Transverse colon (tissue), 4 donors: Measurements from ENCODE around the gene TCEA3. TPM values are rescaled to one million over a fixed set of nuclear protein-coding genes. Genes with fewer than 3 reads are reported as not detected.

Source experiments
- DNase-seq: peaks from one replicate; pipeline ENCODE4 v3.0.0-alpha.2; 2019
- H3K27ac ChIP-seq, 4 donors: fragments of 200-600 bp; sonication (generic); 2 replicates each; pipeline ENCODE4 v1.5.1; 2016 to 2018; ENCODE audit warnings: inconsistent platforms in 4 of 4
- H3K27me3 ChIP-seq: fragments of 200-600 bp; sonication (generic); 2 replicates; pipeline ENCODE4 v1.5.1; 2017; ENCODE audit warnings: inconsistent platforms
- H3K36me3 ChIP-seq, 4 donors: fragments of 200-600 bp; sonication (generic); 2 replicates each; pipeline ENCODE4 v1.5.1; 2017 to 2019; ENCODE audit warnings: inconsistent platforms in 4 of 4
- H3K4me1 ChIP-seq, 4 donors: fragments of 200-600 bp; sonication (generic); 2 replicates each; pipeline ENCODE4 v1.5.1; 2017 to 2020; ENCODE audit warnings: inconsistent platforms in 4 of 4
- H3K4me3 ChIP-seq, 4 donors: fragments of 200-600 bp; sonication (generic); 1 replicate in 1 of 4; 2 replicates in 3 of 4; pipeline versions ENCODE4 v1.5.1 to v1.6.1; 2017 to 2019; ENCODE audit warnings: inconsistent platforms in 4 of 4
- H3K9me3 ChIP-seq, 2 donors: fragments of 200-600 bp; sonication (generic); 2 replicates each; pipeline ENCODE4 v1.5.1; 2017 to 2019; ENCODE audit warnings: inconsistent platforms in 2 of 2
- CTCF ChIP-seq, 5 experiments: fragments of 200-600 bp in 3 of 5; fragments of 450-650 bp in 2 of 5; sonication (generic) in 3 of 5; IDR thresholded peaks; 1 replicate in 2 of 5; 2 replicates in 3 of 5; pipeline ENCODE4 v1.5.1; 2016 to 2017; ENCODE audit warnings: antibody characterized with exemption in 5 of 5, inconsistent platforms in 3 of 5, mild to moderate bottlenecking in 2 of 5, moderate library complexity in 1 of 5
- EP300 ChIP-seq: sonication (generic); formaldehyde crosslinking; IDR thresholded peaks from one replicate; pipeline ENCODE4 v1.6.1; 2017; ENCODE audit warnings: antibody characterized with exemption, low read depth
- POLR2A ChIP-seq: fragments of 450-650 bp; IDR thresholded peaks from one replicate; pipeline ENCODE4 v1.6.1; 2016; ENCODE audit warnings: antibody characterized with exemption, mild to moderate bottlenecking, moderate library complexity
- POLR2AphosphoS5 ChIP-seq, 3 donors: sonication (generic); formaldehyde crosslinking; IDR thresholded peaks; one replicate each; pipeline ENCODE4 v1.6.1; 2016; ENCODE audit warnings: antibody characterized with exemption in 3 of 3
- WGBS, 2 donors: methylation state at CpG; one replicate each; pipeline ENCODE4 v1.1.5; 2018; ENCODE audit warnings: low coverage in 1 of 2; 5-methylcytosine and 5-hydroxymethylcytosine counted together
- in situ Hi-C, 4 donors: fragments of 200-750 bp; cut with MboI; loops; one replicate each; pipeline versions ENCODE4 v1.15.0 to v1.15.1; 2017; ENCODE audit warnings: low sequenced_read_pairs in 3 of 4, low pct_ligation_motif_present in 1 of 4, low pct_unique_long_range_greater_than_20kb in 1 of 4
- intact Hi-C: fragments of 100-400 bp; cut with DNase I; formaldehyde crosslinking; loops from one replicate; pipeline ENCODE4 v1.15.1; 2023; ENCODE audit warnings: low total_unique reads
- total RNA-seq, 4 donors: library from RNA; depleted of rRNA; stranded (reverse); fragments of >200 nt; gene quantifications; one replicate each; pipeline ENCODE4 v1.1.0, GENCODE V29; 2016

TCEA3 gene
- total RNA-seq, 4 donors from 2014 or later: 137 to 761 (median 198) TPM

DNA sequence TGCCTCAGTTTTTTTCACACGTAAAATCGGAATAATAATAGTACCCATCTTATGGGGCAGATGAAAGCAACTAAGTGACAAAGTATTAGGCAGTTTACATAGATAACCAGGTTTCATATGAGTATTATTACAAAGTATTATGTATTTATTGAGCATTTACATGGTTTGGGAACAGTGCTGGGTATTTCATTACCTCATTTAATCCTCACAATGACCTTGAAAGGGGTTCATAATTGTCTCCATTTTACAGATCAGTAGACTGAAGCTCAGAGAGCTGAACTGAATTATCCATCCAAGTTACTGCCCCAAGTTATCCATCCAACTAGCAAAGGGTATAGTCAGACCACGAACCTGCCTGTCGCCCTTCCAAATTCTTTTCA is 21.2 kb downstream of the TCEA3 start:
- in situ Hi-C loops (no loop called here), intact Hi-C loops (no loop called here)
- TF ChIP-seq CTCF (IDR thresholded peaks at IDR 0.05) (no peak), EP300 (no peak)
- DNase-seq: no peak
- Histone ChIP-seq H3K4me3 (peak overlapping the region in 1 of 4 donors; percentile 12), H3K9me3 (no peaks in the 10 kb centered on the region), H3K27me3 (no peaks in the 10 kb centered on the region), H3K4me1 (peaks cover 23 to 35% (median 26%) of the 10 kb centered on the region in 4 donors), H3K36me3 (peaks cover 0 to 8% (median under 1%) of the 10 kb centered on the region in 4 donors), H3K27ac (peak overlapping the region; percentile 64 to 86 (median 80))
- 65% methylated on average over 4 of the region's 4 CpGs; no CpG with 5 or more reads in 1 of the 2 donors for WGBS, 2 donors

DNA sequence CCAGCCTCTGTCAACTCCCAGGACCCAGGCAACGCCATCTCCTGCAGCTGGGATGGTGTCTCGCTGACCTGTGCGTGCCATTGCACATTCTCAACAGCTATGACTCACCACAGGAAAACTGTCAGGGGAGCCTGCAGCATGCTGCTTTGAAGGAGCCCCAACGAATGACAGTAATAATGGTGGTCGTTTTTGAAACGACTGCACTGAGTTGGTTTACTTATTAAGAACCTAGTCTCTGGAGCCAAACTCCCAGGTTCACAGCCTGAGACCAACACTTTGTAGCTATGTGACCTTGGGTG is 21.6 kb downstream of the TCEA3 start:
- H3K9me3 ChIP-seq: no peaks in the 10 kb centered on the region
- TF ChIP-seq POLR2A (no peak), EP300 (no peak), CTCF (IDR thresholded peaks at IDR 0.05) (no peak), POLR2AphosphoS5 (IDR thresholded peaks at IDR 0.05) (no peak)
- in situ Hi-C loops (no loop called here), intact Hi-C loops (no loop called here)
- H3K27me3 ChIP-seq: no peaks in the 10 kb centered on the region
- H3K27ac ChIP-seq: peak overlapping the region; percentile 64 to 86 (median 80)
- DNase-seq: no peak
- 31% methylated on average over 6 of the region's 6 CpGs; no CpG with 5 or more reads in 1 of the 2 donors for WGBS, 2 donors
- peaks cover 0 to 8% (median 0%) of the 10 kb centered on the region in 4 donors for H3K36me3 ChIP-seq
- peaks cover 23 to 35% (median 26%) of the 10 kb centered on the region in 4 donors for H3K4me1 ChIP-seq
- H3K4me3 ChIP-seq: no peak overlapping the region

DNA sequence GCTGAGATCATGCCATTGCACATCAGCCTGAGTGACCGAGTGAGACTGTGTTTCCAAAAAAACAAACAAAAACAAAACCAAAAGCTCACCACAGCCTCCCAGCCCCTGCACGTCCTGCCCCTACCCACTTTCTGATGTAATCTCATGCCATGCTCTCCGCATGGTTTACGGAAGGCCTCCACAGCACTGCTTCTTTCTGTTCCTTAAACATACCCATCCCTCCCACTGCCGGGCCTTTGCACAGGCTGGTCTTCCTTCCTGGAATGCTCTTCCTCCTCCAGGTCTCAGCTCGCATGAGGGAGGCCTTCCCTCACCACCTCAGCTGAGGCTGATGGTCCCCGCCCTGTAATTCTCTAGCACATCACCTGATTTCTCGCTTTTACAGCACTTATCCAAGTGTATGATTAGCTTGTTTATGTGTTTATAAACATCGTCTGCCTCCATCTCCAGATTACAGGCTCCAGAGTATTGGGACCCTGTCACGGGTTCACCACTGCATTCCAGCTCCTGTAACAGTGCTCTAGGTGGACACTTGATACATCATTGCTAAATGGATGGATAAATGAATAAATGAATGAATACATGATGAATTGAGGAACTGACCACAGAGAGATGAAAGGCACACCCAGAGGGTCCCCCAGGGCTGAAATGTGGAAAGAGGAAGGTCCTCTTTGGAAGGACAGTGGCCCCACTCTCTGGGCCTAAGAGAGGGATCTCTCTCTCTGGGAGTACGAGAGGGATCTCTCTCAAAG is 22.1 kb downstream of the TCEA3 start:
- no peaks in the 10 kb centered on the region for H3K27me3 ChIP-seq
- H3K4me1 ChIP-seq: peaks cover 23 to 35% (median 26%) of the 10 kb centered on the region in 4 donors
- H3K27ac ChIP-seq: peak overlapping the region; percentile 64 to 86 (median 80)
- peak; percentile 61 for DNase-seq
- TF ChIP-seq CTCF (IDR thresholded peaks at IDR 0.05) (no peak), EP300 (no peak), POLR2A (no peak), POLR2AphosphoS5 (IDR thresholded peaks at IDR 0.05) (no peak)
- H3K9me3 ChIP-seq: no peaks in the 10 kb centered on the region
- WGBS, 2 donors: 61 to 62% methylated on average over 7 to 11 of the region's 11 CpGs
- in situ Hi-C loops (no loop called here), intact Hi-C loops (no loop called here)
- no peak overlapping the region for H3K4me3 ChIP-seq
- peaks cover 0 to 3% (median 1%) of the 10 kb centered on the region in 4 donors for H3K36me3 ChIP-seq

GRCh38 chr1:23401313-23401712 is 23.2 kb downstream of the TCEA3 start:
- Histone ChIP-seq H3K4me1 (peaks cover 23 to 35% (median 26%) of the 10 kb centered on the region in 4 donors), H3K9me3 (no peaks in the 10 kb centered on the region), H3K36me3 (peaks cover 0 to 8% (median 0%) of the 10 kb centered on the region in 4 donors), H3K27ac (peak overlapping the region in 3 of 4 donors; percentile 64 to 86 (median 83)), H3K27me3 (no peaks in the 10 kb centered on the region), H3K4me3 (no peak overlapping the region)
- TF ChIP-seq POLR2AphosphoS5 (IDR thresholded peaks at IDR 0.05) (no peak), EP300 (no peak), POLR2A (no peak), CTCF (IDR thresholded peaks at IDR 0.05) (no peak)
- intact Hi-C loops: no loop called here
- in situ Hi-C loops: no loop called here
- WGBS, 2 donors: 85% methylated on average over 6 of the region's 6 CpGs; no CpG with 5 or more reads in 1 of the 2 donors
- DNase-seq: no peak
